Esophagus muscularis mucosa (tissue), 3 donors: ENCODE data around the gene TOR4A.
A peak's percentile ranks its signal among the peaks of the same experiment; 100 is the strongest.

Experiments
- POLR2A ChIP-seq: fragments of 450-650 bp; IDR thresholded peaks from one replicate; pipeline ENCODE4 v1.6.1; 2017; ENCODE audit warnings: antibody characterized with exemption, moderate library complexity, mild to moderate bottlenecking, low read depth
- POLR2AphosphoS5 ChIP-seq, 2 donors: sonication (generic); formaldehyde crosslinking; IDR thresholded peaks; one replicate each; pipeline ENCODE4 v1.6.1; 2017; ENCODE audit warnings: antibody characterized with exemption in 2 of 2
- TF ChIP-seq, protein P1 (sequence below), 3 experiments: fragments of 200-600 bp in 2 of 3; fragments of 450-650 bp in 1 of 3; sonication (generic) in 2 of 3; IDR thresholded peaks; one replicate each; pipeline ENCODE4 v1.5.1; 2017 to 2019; ENCODE audit warnings: antibody characterized with exemption in 3 of 3, mild to moderate bottlenecking in 2 of 3, moderate library complexity in 1 of 3

DNA sequence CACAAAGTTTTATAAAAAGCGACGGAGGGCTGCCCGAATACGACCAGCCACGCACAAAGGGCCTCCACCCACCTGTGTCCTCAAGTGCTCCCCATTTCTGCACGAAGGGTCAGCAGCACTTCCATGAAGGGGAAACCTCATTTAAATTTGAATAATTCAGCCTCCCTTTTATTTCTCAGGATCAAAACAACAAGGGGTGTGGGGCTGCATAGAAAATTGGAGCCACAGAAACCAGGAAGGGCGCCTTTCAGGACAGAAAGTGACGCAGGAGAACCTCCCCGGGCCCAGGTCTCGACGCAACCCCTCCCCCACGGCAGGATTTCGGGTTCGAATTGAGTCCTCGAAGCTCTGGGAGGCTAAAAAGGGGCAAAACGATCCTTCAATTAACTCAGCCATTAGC, 22.4 kb downstream of the TOR4A start:
- TF ChIP-seq, protein P1, sequence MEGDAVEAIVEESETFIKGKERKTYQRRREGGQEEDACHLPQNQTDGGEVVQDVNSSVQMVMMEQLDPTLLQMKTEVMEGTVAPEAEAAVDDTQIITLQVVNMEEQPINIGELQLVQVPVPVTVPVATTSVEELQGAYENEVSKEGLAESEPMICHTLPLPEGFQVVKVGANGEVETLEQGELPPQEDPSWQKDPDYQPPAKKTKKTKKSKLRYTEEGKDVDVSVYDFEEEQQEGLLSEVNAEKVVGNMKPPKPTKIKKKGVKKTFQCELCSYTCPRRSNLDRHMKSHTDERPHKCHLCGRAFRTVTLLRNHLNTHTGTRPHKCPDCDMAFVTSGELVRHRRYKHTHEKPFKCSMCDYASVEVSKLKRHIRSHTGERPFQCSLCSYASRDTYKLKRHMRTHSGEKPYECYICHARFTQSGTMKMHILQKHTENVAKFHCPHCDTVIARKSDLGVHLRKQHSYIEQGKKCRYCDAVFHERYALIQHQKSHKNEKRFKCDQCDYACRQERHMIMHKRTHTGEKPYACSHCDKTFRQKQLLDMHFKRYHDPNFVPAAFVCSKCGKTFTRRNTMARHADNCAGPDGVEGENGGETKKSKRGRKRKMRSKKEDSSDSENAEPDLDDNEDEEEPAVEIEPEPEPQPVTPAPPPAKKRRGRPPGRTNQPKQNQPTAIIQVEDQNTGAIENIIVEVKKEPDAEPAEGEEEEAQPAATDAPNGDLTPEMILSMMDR (IDR thresholded peaks at IDR 0.05): no peak
- TF ChIP-seq POLR2A: no peak
- peak in 1 of 2 donors; percentile 33 for TF ChIP-seq POLR2AphosphoS5 (IDR thresholded peaks at IDR 0.05)
